K562 (cell line): Measurements from ENCODE around the gene KCNMB2. TPM values are rescaled to one million over a fixed set of nuclear protein-coding genes. Genes with fewer than 3 reads are reported as not detected.

Source experiments
- ATAC-seq: fragments of 200-7000 bp; cut with Tn5 transposase; 3 replicates; pipeline ENCODE4 v1.9.1; 2020; ENCODE audit warnings: moderate library complexity
- BruUV-seq: library from RNA; stranded (reverse); fragments of 400-500 nt; replicated peaks from 2 replicates; lab custom pipeline; 2021; lab: Mats Ljungman, UMichigan
- CTCF ChIA-PET: fragments of 300-600 bp; formaldehyde crosslinking; extraction: SDS; loops from one replicate; lab custom pipeline; 2021; ENCODE audit warnings: low intra/inter-chr PET ratio; lab: Yijun Ruan, JAX
- POLR2A ChIA-PET: fragments of 300-600, 350-650 bp; sonication (Branson Sonifier 250); formaldehyde crosslinking; extraction: SDS; loops from one replicate; lab custom pipeline; 2021; ENCODE audit warnings: antibody characterized with exemption, inconsistent platforms; lab: Yijun Ruan, JAX
- DNase-seq, 4 experiments: peaks; one replicate each; pipeline versions ENCODE4 v3.0.0 to v3.0.0-alpha.2; 2011 to 2018; ENCODE audit warnings: low spot score in 3 of 4, mixed read lengths in 3 of 4; ENCODE audit errors: extremely low read depth in 1 of 4
- FAIRE-seq: peaks from 2 replicates; lab custom pipeline; 2011; peaks lifted over from hg19 to GRCh38; lab: Jason Lieb, UNC
- H2AFZ ChIP-seq: 2 replicates; pipeline ENCODE4 v1.6.0; 2011; ENCODE audit warnings: low read depth, low read length, control low read depth, inconsistent platforms
- H3K27ac ChIP-seq: fragments of 200-600 bp; 3 replicates; pipeline ENCODE4 v1.8.0; 2011; ENCODE audit warnings: low read depth, mild to moderate bottlenecking, control low read depth, inconsistent platforms, low read length, moderate library complexity, mixed read lengths; ENCODE audit errors: extremely low read depth
- H3K27me3 ChIP-seq, 2 experiments: fragments of 300-600 bp in 1 of 2; 2 replicates in 1 of 2; 3 replicates in 1 of 2; pipeline versions ENCODE4 v1.6.0 to v1.8.0; 2011; ENCODE audit warnings: inconsistent platforms in 2 of 2, low read length in 2 of 2, mild to moderate bottlenecking in 1 of 2, mixed read lengths in 1 of 2, moderate library complexity in 1 of 2; ENCODE audit not compliant: control insufficient read depth in 2 of 2, insufficient read depth in 2 of 2
- H3K36me3 ChIP-seq: fragments of 300-600 bp; 3 replicates; pipeline ENCODE4 v1.8.0; 2011; ENCODE audit warnings: mild to moderate bottlenecking, low read length, inconsistent platforms; ENCODE audit not compliant: control insufficient read depth, insufficient read depth
- H3K4me1 ChIP-seq, 2 experiments: fragments of 200-600 bp in 1 of 2; replicated peaks in 1 of 2; 2 replicates in 1 of 2; 3 replicates in 1 of 2; pipeline versions ENCODE4 v1.5.1 to v1.8.0; 2011; ENCODE audit warnings: inconsistent platforms in 2 of 2, low read length in 2 of 2, mild to moderate bottlenecking in 1 of 2, mixed read lengths in 1 of 2, moderate library complexity in 1 of 2; ENCODE audit not compliant: control insufficient read depth in 2 of 2, insufficient read depth in 2 of 2
- H3K4me2 ChIP-seq: 2 replicates; pipeline ENCODE4 v1.6.1; 2011; ENCODE audit warnings: low read length, control low read depth, inconsistent platforms, mixed read lengths; ENCODE audit not compliant: insufficient read depth
- H3K4me3 ChIP-seq: fragments of 200-600 bp; sonication (generic), shearing (Covaris generic); 2 replicates; pipeline ENCODE4 v1.5.1; 2016; ENCODE audit warnings: control low read depth, inconsistent platforms
- H3K79me2 ChIP-seq: fragments of 200-600 bp; 3 replicates; pipeline ENCODE4 v1.8.0; 2011; ENCODE audit warnings: low read length, inconsistent platforms; ENCODE audit not compliant: control insufficient read depth, insufficient read depth
- H3K9ac ChIP-seq, 2 experiments: 2 replicates each; pipeline versions ENCODE4 v1.6.0 to v1.6.1; 2011; ENCODE audit warnings: low read depth in 2 of 2, low read length in 2 of 2, control low read depth in 1 of 2, inconsistent platforms in 1 of 2, mild to moderate bottlenecking in 1 of 2, mixed read lengths in 1 of 2; ENCODE audit not compliant: insufficient read depth in 1 of 2
- H3K9me1 ChIP-seq: one replicate; pipeline ENCODE4 v1.6.0; 2011; ENCODE audit warnings: inconsistent platforms, mild to moderate bottlenecking, low read length, moderate library complexity; ENCODE audit not compliant: control insufficient read depth, insufficient read depth
- H3K9me3 ChIP-seq: replicated peaks from 2 replicates; pipeline ENCODE4 v1.5.1; 2011; ENCODE audit warnings: low read depth, low read length, inconsistent platforms; ENCODE audit not compliant: control insufficient read depth, insufficient read depth
- H4K20me1 ChIP-seq: replicated peaks from 2 replicates; pipeline ENCODE4 v1.6.1; 2011; ENCODE audit warnings: low read length, inconsistent platforms, mixed read lengths; ENCODE audit not compliant: control insufficient read depth, insufficient read depth
- BACH1 ChIP-seq: fragments of 200-800 bp; sonication (Bioruptor generic); IDR thresholded peaks from 2 replicates; pipeline ENCODE4 v1.6.1; 2016; ENCODE audit warnings: missing genetic modification characterization, missing compliant biosample characterization
- CHD2 ChIP-seq: IDR thresholded peaks from 2 replicates; pipeline ENCODE4 v1.6.1; 2011; ENCODE audit warnings: low read depth, low read length
- FOXP1 ChIP-seq: sonication (generic); formaldehyde crosslinking; IDR thresholded peaks from 2 replicates; pipeline ENCODE4 v1.8.0; 2022; ENCODE audit warnings: mild to moderate bottlenecking, missing genetic modification reagents
- NCOA6 ChIP-seq: fragments of 450-650 bp; IDR thresholded peaks from 2 replicates; pipeline ENCODE4 v1.6.1; 2017; ENCODE audit warnings: mild to moderate bottlenecking
- PRMT5 ChIP-seq: sonication (generic); formaldehyde crosslinking; IDR thresholded peaks from 2 replicates; pipeline ENCODE4 v1.5.0; 2020; ENCODE audit warnings: missing genetic modification reagents
- SMARCA5 ChIP-seq: fragments of 450-650 bp; IDR thresholded peaks from 2 replicates; pipeline ENCODE4 v1.6.1; 2016
- SRSF9 ChIP-seq: fragments of 200-400 bp; formaldehyde crosslinking; IDR thresholded peaks from 2 replicates; pipeline ENCODE4 v1.6.1; 2017; ENCODE audit warnings: low read depth, low read length, borderline replicate concordance
- TAF9B ChIP-seq: fragments of 450-650 bp; IDR thresholded peaks from 2 replicates; pipeline ENCODE4 v1.6.1; 2018; ENCODE audit warnings: mild to moderate bottlenecking; ENCODE audit not compliant: partially characterized antibody
- THRAP3 ChIP-seq: fragments of 450-650 bp; IDR thresholded peaks from 2 replicates; pipeline ENCODE4 v1.6.1; 2016; ENCODE audit warnings: mild to moderate bottlenecking, inconsistent platforms, borderline replicate concordance
- ZC3H4 ChIP-seq: sonication (generic); formaldehyde crosslinking; IDR thresholded peaks from 2 replicates; pipeline ENCODE4 v1.9.0; 2021; ENCODE audit warnings: missing genetic modification reagents, borderline replicate concordance
- ZFP30 ChIP-seq: fragments of 250-450 bp; sonication (Bioruptor Pico); IDR thresholded peaks from 2 replicates; pipeline ENCODE4 v1.8.0; 2022; ENCODE audit warnings: moderate library complexity, mild to moderate bottlenecking, inconsistent platforms, borderline replicate concordance
- ZFX ChIP-seq: sonication (generic); formaldehyde crosslinking; IDR thresholded peaks from 2 replicates; pipeline ENCODE4 v1.8.0; 2022; ENCODE audit warnings: mild to moderate bottlenecking, missing genetic modification reagents, moderate library complexity
- ZNF347 ChIP-seq: fragments of 450-650 bp; formaldehyde crosslinking; IDR thresholded peaks from 2 replicates; pipeline ENCODE4 v1.4.0; 2020; ENCODE audit warnings: low read depth, mild to moderate bottlenecking, moderate library complexity
- ZNF668 ChIP-seq: fragments of 250-450 bp; sonication (Bioruptor Pico); IDR thresholded peaks from 2 replicates; pipeline ENCODE4 v1.8.0; 2022; ENCODE audit warnings: mild to moderate bottlenecking, inconsistent platforms
- ZNF830 ChIP-seq: fragments of 250-450 bp; sonication (Bioruptor Pico); IDR thresholded peaks from 2 replicates; pipeline ENCODE4 v1.5.0; 2021; ENCODE audit warnings: mild to moderate bottlenecking
- WGBS: fragments of 100-300 bp; shearing (Covaris generic); methylation state at CpG from one replicate; pipeline ENCODE4 v1.1.6; 2016; ENCODE audit warnings: low coverage, mixed read lengths; ENCODE audit not compliant: insufficient coverage; ENCODE audit errors: missing lambda C conversion rate; 5-methylcytosine and 5-hydroxymethylcytosine counted together
- in situ Hi-C: fragments of 300-500 bp; cut with MboI; formaldehyde crosslinking; loops from 4 replicates; pipeline ENCODE4 v1.15.0; 2018; ENCODE audit warnings: inconsistent platforms, mixed read lengths
- intact Hi-C: fragments of 100-400 bp; cut with micrococcal nuclease; formaldehyde crosslinking; loops from 2 replicates; pipeline ENCODE4 v1.14.2; 2022
- polyA plus RNA-seq, 8 experiments: library from polyadenylated mRNA; depleted of rRNA in 4 of 8; stranded (reverse) in 5 of 8; unstranded in 3 of 8; fragments of >200 nt; fragmentation: Nextera tagmentation in 2 of 8; fragmentation: Illumina TruSeq in 1 of 8; extraction: Ambion mirVana in 2 of 8; extraction: Trizol in 1 of 8; gene quantifications; 2 replicates each; pipeline versions ENCODE4 v1.2.1 to v1.2.3, GENCODE V29; 2011 to 2014; ENCODE audit warnings: inconsistent platforms in 1 of 8, missing spikeins in 1 of 8
- total RNA-seq, 7 experiments: library from RNA; depleted of rRNA in 6 of 7; stranded (reverse); fragments of >200 nt in 6 of 7; fragmentation: Illumina TruSeq in 2 of 7; extraction: Trizol in 2 of 7; gene quantifications; 2 replicates each; pipeline versions ENCODE4 v1.2.1 to v1.2.3, GENCODE V29; 2011 to 2021; ENCODE audit warnings: low replicate concordance in 1 of 7

Gene KCNMB2
- total and polyA plus RNA-seq, 9 of the 15 experiments (the other 6 are each of a cell fraction or from before 2014, with no cell fraction given): 0.04 to 0.15 TPM; not detected in 7

- no TSS peak for BruUV-seq
- in situ Hi-C loops: no loop called here
- no peak overlapping the region for H3K9ac ChIP-seq
Observed at GRCh38 chr3:178517665-178518334, 18.4 kb upstream of the KCNMB2 start.

More at GRCh38 chr3:178517665-178518334, 18.4 kb upstream of the KCNMB2 start:
- ChIA-PET CTCF (no interaction called here), POLR2A (no interaction called here)
- Histone ChIP-seq H3K4me3 (no peak overlapping the region), H3K27ac (no peak overlapping the region), H2AFZ (no peak overlapping the region), H3K4me2 (no peak overlapping the region), H3K9me3 (no peaks in the 10 kb centered on the region), H3K27me3 (no peaks in the 10 kb centered on the region), H3K36me3 (no peaks in the 10 kb centered on the region), H3K79me2 (no peaks in the 10 kb centered on the region), H3K9me1 (no peaks in the 10 kb centered on the region), H4K20me1 (no peaks in the 10 kb centered on the region), H3K4me1 (no peaks in the 10 kb centered on the region)
- intact Hi-C loops: no loop called here
- ATAC-seq: no peak
- no peak for FAIRE-seq
- DNase-seq: no peak
- WGBS: under 1% methylated on average over 6 of the region's 7 CpGs
- TF ChIP-seq TAF9B (no peak), PRMT5 (no peak), FOXP1 (CRISPR knock-in tag) (no peak), ZNF347 (CRISPR knock-in tag) (no peak), BACH1 (tag) (no peak), ZFP30 (CRISPR knock-in tag) (no peak), SMARCA5 (no peak), CHD2 (no peak), ZNF668 (CRISPR knock-in tag) (no peak), ZC3H4 (CRISPR knock-in tag) (no peak), SRSF9 (no peak), ZFX (CRISPR knock-in tag) (no peak), ZNF830 (CRISPR knock-in tag) (no peak), THRAP3 (no peak), NCOA6 (no peak)
